ENCODE measurements around the gene PTHLH.

- no peak for TF ChIP-seq POLR2A (IDR thresholded peaks at IDR 0.05; ENCODE audit: low read length)
- no peak for TF ChIP-seq GATA1 (IDR thresholded peaks at IDR 0.05; ENCODE audit: low read depth, low read length)
These were observed 58.4 kb downstream of the PTHLH start for GRCh38 chr12:27913999-27914614.

Data from erythroblast (primary cell).